Upper lobe of right lung (tissue), 1 donor: ENCODE measurements around the gene NTNG1. TPM values are rescaled to one million over a fixed set of nuclear protein-coding genes. Genes with fewer than 3 reads are reported as not detected.

Experiments used
- ATAC-seq: fragments of 200-7000 bp; cut with Tn5 transposase; one replicate; pipeline ENCODE4 v1.9.1; 2020; ENCODE audit warnings: mild to moderate bottlenecking, moderate library complexity
- DNase-seq: peaks from one replicate; pipeline ENCODE4 v3.0.0-alpha.2; 2020
- H3K27ac ChIP-seq: fragments of 200-600 bp; one replicate; pipeline ENCODE4 v1.8.0; 2022
- H3K27me3 ChIP-seq: fragments of 200-600 bp; one replicate; pipeline ENCODE4 v1.8.0; 2022; ENCODE audit warnings: mild to moderate bottlenecking
- H3K36me3 ChIP-seq: fragments of 200-600 bp; one replicate; pipeline ENCODE4 v1.8.0; 2022
- H3K4me1 ChIP-seq: fragments of 200-600 bp; one replicate; pipeline ENCODE4 v1.8.0; 2022
- H3K4me3 ChIP-seq: fragments of 200-600 bp; one replicate; pipeline ENCODE4 v1.8.0; 2022; ENCODE audit warnings: mild to moderate bottlenecking
- H3K9me3 ChIP-seq: fragments of 200-600 bp; one replicate; pipeline ENCODE4 v1.8.0; 2022
- CTCF ChIP-seq: fragments of 200-600 bp; IDR thresholded peaks from one replicate; pipeline ENCODE4 v1.8.0; 2022; ENCODE audit warnings: antibody characterized with exemption
- intact Hi-C: fragments of 100-400 bp; cut with DNase I; formaldehyde crosslinking; loops from one replicate; pipeline ENCODE4 v1.11.0; 2022
- total RNA-seq: library from RNA; stranded (reverse); fragmentation: NEBNext Ultra II Directional; extraction: Animal tissue kit (Norgen Biotek cat#: 25700); gene quantifications from one replicate; pipeline ENCODE4 v1.2.1, GENCODE V29; 2021
- donor health status: DM: no; HTN: yes; CAD: no; lungs with severe emphysema.

The NTNG1 gene
- total RNA-seq, 1 donor from 2014 or later = 12.6 TPM

GRCh38 chr1:107339775-107340174, 198.9 kb downstream of the NTNG1 start:
- ATAC-seq = no peak

GRCh38 chr1:107342316-107342715, 201.5 kb downstream of the NTNG1 start:
- DNase-seq (no peak), ATAC-seq (no peak)
- intact Hi-C loops = no loop called here
- Histone ChIP-seq H3K36me3 (no peaks in the 10 kb centered on the region), H3K4me3 (no peak overlapping the region), H3K27ac (no peak overlapping the region), H3K27me3 (no peaks in the 10 kb centered on the region), H3K4me1 (no peaks in the 10 kb centered on the region), H3K9me3 (no peaks in the 10 kb centered on the region)
- TF ChIP-seq CTCF = no peak

More at GRCh38 chr1:107339775-107340174, 198.9 kb downstream of the NTNG1 start:
- no peaks in the 10 kb centered on the region for H3K27me3 ChIP-seq
- intact Hi-C loops = no loop called here
- no peak overlapping the region for H3K27ac ChIP-seq
- no peaks in the 10 kb centered on the region for H3K36me3 ChIP-seq
- no peak overlapping the region for H3K4me3 ChIP-seq
- H3K4me1 ChIP-seq = no peaks in the 10 kb centered on the region
- DNase-seq = no peak
- no peaks in the 10 kb centered on the region for H3K9me3 ChIP-seq
- TF ChIP-seq CTCF = no peak

GRCh38 chr1:107342768-107343167, 201.9 kb downstream of the NTNG1 start:
- Histone ChIP-seq H3K4me1 (no peaks in the 10 kb centered on the region), H3K9me3 (no peaks in the 10 kb centered on the region), H3K27me3 (no peaks in the 10 kb centered on the region), H3K4me3 (no peak overlapping the region), H3K27ac (no peak overlapping the region), H3K36me3 (no peaks in the 10 kb centered on the region)
- intact Hi-C loops = no loop called here
- DNase-seq (no peak), ATAC-seq (no peak)
- TF ChIP-seq CTCF = no peak

GRCh38 chr1:107343601-107344000, 202.8 kb downstream of the NTNG1 start:
- H3K27me3 ChIP-seq = no peaks in the 10 kb centered on the region
- no peak overlapping the region for H3K27ac ChIP-seq
- DNase-seq (no peak), ATAC-seq (no peak)
- H3K4me3 ChIP-seq = no peak overlapping the region
- no peaks in the 10 kb centered on the region for H3K36me3 ChIP-seq
- no peaks in the 10 kb centered on the region for H3K4me1 ChIP-seq
- intact Hi-C loops = no loop called here
- no peaks in the 10 kb centered on the region for H3K9me3 ChIP-seq
- TF ChIP-seq CTCF = no peak

- Histone ChIP-seq H3K36me3 (no peaks in the 10 kb centered on the region), H3K4me3 (no peak overlapping the region), H3K4me1 (no peaks in the 10 kb centered on the region), H3K27me3 (no peaks in the 10 kb centered on the region), H3K27ac (no peak overlapping the region), H3K9me3 (no peaks in the 10 kb centered on the region)
- intact Hi-C loops = no loop called here
- no peak for DNase-seq
- no peak for TF ChIP-seq CTCF
- ATAC-seq = no peak
Measured at GRCh38 chr1:107344268-107344760, 203.5 kb downstream of the NTNG1 start.

GRCh38 chr1:107344836-107345235, 204.0 kb downstream of the NTNG1 start:
- Histone ChIP-seq H3K36me3 (no peaks in the 10 kb centered on the region), H3K27ac (no peak overlapping the region), H3K4me3 (no peak overlapping the region), H3K9me3 (no peaks in the 10 kb centered on the region), H3K27me3 (no peaks in the 10 kb centered on the region), H3K4me1 (no peaks in the 10 kb centered on the region)
- no peak for ATAC-seq
- intact Hi-C loops = no loop called here
- no peak for DNase-seq
- no peak for TF ChIP-seq CTCF
